ENCODE measurements around the gene TOGARAM2. TPM values are rescaled to one million over a fixed set of nuclear protein-coding genes. Genes with fewer than 3 reads are reported as not detected.
A peak's percentile ranks its signal among the peaks of the same experiment; 100 is the strongest.

The TOGARAM2 gene
- total RNA-seq, 2 donors from 2014 or later, result 15.5 to 24.8 TPM

GRCh38 chr2:29035016-29035745 is 54.1 kb downstream of the TOGARAM2 start:
- no peak for DNase-seq
- intact Hi-C loops (cut with DNase I), result no loop called here
- ATAC-seq, result no peak

GRCh38 chr2:29039718-29040480 is 58.8 kb downstream of the TOGARAM2 start:
- intact Hi-C loops (cut with DNase I), result no loop called here
- no peak for DNase-seq
- ATAC-seq, result peak in 1 of 2 donors; percentile 60

DNA sequence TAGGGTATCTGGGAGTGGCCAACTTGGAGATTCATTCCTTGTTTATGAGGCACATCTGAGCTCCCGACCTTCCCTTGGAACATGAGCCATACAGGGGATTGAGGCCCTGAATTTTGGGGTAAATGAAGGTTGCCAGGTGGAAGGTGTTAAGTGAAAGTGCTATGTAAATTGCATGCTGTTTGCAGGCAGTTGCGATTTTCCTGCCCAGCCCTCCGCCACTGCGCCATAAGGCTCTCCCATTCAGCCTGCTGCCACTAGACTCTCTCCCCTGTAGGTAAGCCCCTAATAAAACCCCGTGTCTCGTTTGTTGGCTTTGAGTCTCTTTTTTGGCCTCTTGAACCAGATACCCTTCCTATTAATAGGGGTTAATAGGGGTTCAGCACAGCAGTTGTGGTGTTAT is 59.5 kb downstream of the TOGARAM2 start:
- ATAC-seq, result no peak
- intact Hi-C loops (cut with DNase I), result no loop called here
- no peak for DNase-seq

GRCh38 chr2:29041161-29041660 is 60.1 kb downstream of the TOGARAM2 start:
- DNase-seq (no peak), ATAC-seq (no peak)
- intact Hi-C loops (cut with DNase I), result no loop called here

DNA sequence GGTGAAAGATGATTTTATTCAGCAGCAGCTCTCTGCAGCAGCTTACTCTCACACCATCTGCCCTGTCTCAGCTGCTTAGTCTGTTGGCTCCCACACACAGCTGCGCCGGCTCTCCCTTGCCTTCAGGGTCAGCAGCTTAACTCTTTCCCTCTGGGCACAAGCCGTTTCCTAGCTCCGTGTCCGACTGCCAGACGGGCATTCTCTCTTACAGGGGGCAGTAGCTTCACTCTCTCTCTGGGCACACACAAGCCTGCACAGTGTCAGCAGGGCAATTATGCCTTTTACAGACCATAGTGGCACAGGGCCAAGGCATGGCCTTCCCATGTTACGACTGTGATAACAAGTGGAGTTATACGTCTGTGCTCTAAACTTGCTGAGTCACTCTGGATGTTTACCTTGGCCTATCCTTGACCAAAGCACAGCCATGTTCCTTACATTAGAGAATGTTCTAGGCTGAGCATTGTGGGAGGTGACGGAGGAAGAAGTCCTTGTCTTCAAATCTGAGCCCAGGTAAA is 61.5 kb downstream of the TOGARAM2 start:
- peak; percentile 55 to 75 for ATAC-seq
- intact Hi-C loops (cut with DNase I), result no loop called here
- DNase-seq, result no peak

DNA sequence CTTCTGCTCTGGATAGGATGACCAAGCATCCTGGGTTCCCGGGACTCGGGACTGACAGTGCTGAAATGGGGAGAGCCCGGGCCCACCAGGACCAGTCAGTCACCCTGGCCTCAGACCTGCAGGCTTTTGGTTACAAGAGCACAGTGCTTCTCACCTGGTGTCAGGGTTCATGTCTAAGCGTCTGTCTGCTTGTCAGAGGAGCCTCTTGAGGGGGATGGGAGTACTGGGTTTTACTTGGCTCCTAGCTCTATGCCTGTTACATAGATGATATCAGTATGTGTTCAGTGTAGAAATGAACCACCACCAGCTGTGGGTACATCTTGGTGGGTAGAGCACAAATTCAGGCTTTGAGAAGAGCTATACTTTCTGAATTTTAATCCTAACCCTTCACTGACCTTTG is 63.4 kb downstream of the TOGARAM2 start:
- DNase-seq, result no peak
- no peak for ATAC-seq
- intact Hi-C loops (cut with DNase I), result no loop called here

GRCh38 chr2:29046321-29046720 is 65.2 kb downstream of the TOGARAM2 start:
- no peak for ATAC-seq
- DNase-seq, result no peak
- intact Hi-C loops (cut with DNase I), result no loop called here

DNA sequence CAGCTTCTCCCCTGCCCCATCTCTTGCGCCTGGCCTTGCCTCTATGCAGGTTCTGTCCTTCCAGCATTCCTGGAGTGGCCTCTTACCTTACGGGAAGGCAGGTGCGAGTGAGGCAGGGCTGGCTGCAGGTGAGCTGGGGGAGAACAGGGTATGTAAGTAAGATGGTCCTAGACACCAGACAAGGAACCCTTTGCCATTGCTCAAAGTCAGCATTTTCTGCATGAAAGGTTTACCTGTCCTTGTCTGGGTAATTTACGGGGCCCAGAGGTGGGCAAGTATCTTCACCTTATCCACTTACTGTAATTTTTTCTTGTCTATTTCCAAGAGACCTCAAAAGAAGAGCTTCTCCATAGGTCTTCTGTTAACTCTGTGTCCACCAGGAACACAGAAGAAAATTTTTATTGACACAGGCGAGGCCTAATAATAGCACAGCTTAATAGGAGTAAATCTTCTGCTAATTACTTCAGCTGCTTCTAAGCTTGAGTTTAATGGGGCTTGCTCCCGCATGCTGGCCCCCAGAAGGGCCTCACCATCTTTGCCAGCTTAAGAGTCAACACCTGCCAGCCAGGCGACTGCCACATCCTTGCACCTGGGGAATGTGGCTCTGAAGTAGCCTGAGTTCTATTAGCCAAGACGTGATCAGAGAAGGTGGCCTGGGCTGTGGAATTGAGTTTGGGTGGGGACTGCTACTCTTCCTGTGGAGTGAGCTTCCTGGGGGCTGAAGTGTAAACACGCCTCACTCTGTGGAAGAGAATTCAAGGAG is 66.2 kb downstream of the TOGARAM2 start:
- intact Hi-C loops (cut with DNase I), result no loop called here
- DNase-seq (no peak), ATAC-seq (no peak)

- DNase-seq, result no peak
- intact Hi-C loops (cut with DNase I), result no loop called here
- no peak for ATAC-seq
These were observed 69.5 kb downstream of the TOGARAM2 start for GRCh38 chr2:29050591-29050990.

GRCh38 chr2:29051730-29052129 is 70.6 kb downstream of the TOGARAM2 start:
- intact Hi-C loops (cut with DNase I), result no loop called here
- ATAC-seq (no peak), DNase-seq (no peak)

DNA sequence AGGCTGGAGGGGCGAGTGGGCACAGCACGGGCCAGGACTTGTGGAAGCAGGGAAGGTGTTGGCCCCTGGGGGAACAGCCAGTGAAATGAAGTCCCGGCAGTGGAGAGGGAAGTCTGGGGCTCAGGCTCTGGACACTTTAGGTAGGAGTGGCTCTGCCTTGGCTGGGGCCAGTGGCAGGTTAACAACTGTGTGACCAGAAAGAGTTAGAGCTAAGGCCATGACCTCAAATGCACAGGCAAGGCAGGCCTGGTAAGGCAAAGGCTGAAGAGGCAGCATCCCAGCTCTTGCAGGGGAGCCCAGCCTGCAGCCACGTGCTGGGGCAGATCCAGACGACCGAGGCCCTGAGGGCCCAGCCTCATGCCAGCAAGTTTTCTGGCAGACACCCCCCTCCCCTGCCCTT is 71.7 kb downstream of the TOGARAM2 start:
- no peak for DNase-seq
- ATAC-seq, result no peak
- intact Hi-C loops (cut with DNase I), result no loop called here

DNA sequence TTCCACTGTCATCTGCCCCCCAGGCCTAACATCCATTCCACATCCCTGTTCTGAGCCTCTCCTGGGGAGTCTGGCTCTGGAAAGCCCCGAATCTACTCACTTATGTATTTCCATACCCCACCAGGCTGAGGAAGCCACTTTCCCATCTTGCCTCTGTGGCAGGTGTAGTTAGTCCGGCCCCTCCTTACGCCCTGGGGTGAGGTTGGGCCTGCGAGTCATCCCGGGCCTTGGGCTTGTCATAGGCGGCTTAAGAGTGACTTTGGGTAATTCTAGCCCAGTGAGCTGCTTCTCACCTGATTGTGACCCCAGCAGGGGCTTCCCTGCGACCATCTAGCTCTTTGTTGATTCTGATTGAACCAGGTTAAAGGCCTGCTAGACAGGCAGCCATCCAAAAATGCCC is 72.1 kb downstream of the TOGARAM2 start:
- DNase-seq (no peak), ATAC-seq (no peak)
- intact Hi-C loops (cut with DNase I), result no loop called here

DNA sequence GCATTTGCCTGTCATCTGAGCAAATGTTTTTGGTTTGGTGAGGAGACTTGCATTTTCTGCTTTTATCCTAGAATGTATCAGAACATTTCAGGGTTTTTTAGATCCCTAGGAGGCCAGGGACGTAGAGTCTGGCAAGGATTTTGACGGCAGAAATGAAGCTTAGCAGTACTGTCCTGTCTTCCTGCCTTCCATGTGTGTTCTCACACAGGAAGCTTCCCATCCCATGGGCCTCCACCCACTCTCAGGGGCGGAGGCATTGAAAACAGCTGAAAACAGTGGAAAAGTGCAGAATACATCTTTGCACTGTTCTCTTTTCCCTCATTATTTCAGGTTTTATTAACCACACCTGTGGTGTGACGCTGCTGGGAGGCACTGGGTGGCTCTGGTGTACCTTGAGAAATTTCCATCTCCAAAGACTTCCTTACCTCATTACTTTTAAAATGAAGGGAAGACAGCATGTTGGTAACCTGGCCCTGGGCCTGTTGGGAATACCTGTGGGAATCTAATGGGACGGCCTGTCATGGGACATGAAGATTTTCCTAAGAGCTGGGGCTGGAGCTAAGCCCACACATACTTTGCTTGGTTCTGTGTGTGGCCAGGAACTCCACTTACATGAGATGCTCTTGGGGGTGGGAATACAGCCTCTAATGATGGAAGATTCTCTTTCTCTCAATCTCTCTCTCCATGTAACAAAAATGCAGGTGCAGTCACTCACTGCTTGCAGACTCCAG is 72.7 kb downstream of the TOGARAM2 start:
- intact Hi-C loops (cut with DNase I), result no loop called here
- DNase-seq, result no peak
- peak in 1 of 2 donors; percentile 56 for ATAC-seq

- no peak for DNase-seq
- intact Hi-C loops (cut with DNase I), result no loop called here
- no peak for ATAC-seq
These were observed 73.3 kb downstream of the TOGARAM2 start for GRCh38 chr2:29054430-29054829.

DNA sequence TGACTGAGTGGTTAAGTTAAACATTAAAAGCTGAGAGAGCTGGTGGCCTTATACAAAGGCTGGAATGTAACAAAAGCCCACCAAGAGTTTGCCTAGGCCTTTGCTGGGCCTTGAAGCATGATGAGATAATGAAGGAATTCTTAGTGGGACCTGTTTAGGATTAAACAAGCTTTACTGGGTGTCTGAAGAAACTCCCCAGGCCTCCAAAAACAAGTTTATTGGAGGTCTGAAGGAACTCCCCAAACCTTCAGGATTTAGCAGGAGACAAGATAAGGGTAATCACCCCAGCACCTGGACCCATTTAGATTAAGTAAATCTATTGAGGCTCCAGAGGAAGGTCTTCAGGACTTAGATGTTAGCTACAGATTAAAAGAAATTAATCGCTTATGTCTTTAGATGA is 74.5 kb downstream of the TOGARAM2 start:
- intact Hi-C loops (cut with DNase I), result no loop called here
- ATAC-seq (no peak), DNase-seq (no peak)

DNA sequence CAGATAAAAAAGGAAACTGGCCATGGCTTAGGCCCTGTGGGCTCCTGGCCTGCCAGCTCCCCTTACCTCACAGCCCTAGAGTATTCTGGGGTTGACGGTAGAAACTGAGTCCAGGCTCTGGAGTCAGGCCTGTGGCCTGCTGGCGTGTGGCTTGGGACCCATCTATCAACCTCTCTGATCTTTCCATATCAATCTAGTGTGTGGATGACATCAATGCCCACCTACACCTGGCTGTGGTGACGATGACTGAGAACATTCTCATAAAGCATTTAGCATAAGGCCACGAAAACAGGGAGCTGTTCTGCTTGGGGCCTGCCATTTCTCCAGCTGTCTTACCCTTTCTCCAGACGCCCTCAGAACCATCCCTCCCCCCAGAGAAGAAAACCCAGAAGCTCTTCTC is 75.4 kb downstream of the TOGARAM2 start:
- intact Hi-C loops (cut with DNase I), result no loop called here
- DNase-seq (no peak), ATAC-seq (no peak)

DNA sequence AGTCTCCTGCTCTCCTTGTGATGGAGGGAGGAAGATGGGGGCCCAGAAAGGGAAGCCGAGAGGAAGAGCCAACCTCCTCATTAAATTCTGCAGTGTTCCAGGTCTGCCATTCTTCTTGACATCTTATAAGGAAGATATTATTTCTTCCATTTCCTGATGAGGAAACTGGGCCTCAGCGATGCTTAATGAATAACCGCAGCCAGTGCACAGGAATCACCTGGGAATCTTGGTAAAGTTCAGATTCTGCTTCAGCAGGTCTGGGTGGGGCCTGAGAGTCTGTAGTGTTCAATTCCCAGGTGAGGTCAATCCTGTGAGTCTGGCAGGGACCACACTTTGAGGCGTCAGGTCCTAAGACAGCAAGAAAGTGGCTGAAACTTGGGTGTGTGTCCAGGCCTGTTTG is 75.9 kb downstream of the TOGARAM2 start:
- intact Hi-C loops (cut with DNase I), result no loop called here
- no peak for ATAC-seq

DNA sequence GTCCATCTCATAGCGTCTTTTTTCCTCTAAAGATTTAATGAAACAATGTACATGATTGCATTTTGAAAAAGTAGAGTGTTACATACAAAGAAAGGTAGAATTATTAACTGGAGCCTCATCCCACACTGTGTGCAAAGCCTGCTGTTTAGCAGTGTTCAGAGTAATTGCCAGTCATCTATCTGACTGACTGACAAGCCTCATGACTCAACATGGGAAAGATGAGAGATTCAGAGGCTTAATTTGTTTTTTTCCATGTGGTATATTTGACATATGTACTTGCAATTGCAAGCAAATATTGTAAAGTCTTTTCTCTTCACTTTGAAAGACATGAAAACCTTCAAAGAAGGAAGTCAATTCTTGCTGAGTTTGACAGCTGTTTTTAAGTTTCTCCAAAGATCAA is 78.5 kb downstream of the TOGARAM2 start:
- DNase-seq, result no peak
- ATAC-seq, result no peak
- intact Hi-C loops (cut with DNase I), result no loop called here

More for the DNA sequence above, 75.9 kb downstream of the TOGARAM2 start:
- no peak for DNase-seq

- ATAC-seq (no peak), DNase-seq (no peak)
- intact Hi-C loops (cut with DNase I), result no loop called here
These were observed 79.3 kb downstream of the TOGARAM2 start for GRCh38 chr2:29060441-29060840.
